H1 (cell line): ENCODE results near the gene SHROOM4. TPM values are rescaled to one million over a fixed set of nuclear protein-coding genes. Genes with fewer than 3 reads are reported as not detected.

Experiments
- CTCF ChIA-PET: fragments of 300-600 bp; sonication (Branson Sonifier 250); formaldehyde crosslinking; loops from one replicate; lab custom pipeline; 2021; ENCODE audit not compliant: partially characterized antibody; lab: Charles Lee
- POLR2A ChIA-PET: fragments of 300-600 bp; sonication (Branson Sonifier 250); formaldehyde crosslinking; loops from one replicate; lab custom pipeline; 2021; ENCODE audit warnings: inconsistent platforms; ENCODE audit not compliant: partially characterized antibody; lab: Charles Lee
- DNase-seq, 2 experiments: peaks; one replicate each; pipeline versions ENCODE4 v3.0.0 to v3.0.0-alpha.2; 2010 to 2022; ENCODE audit warnings: low spot score in 2 of 2, low read depth in 1 of 2, mixed read lengths in 1 of 2
- FAIRE-seq: peaks from 2 replicates; lab custom pipeline; 2011; peaks lifted over from hg19 to GRCh38; lab: Jason Lieb, UNC
- H2AFZ ChIP-seq: 2 replicates; pipeline ENCODE4 v1.8.1; 2012; ENCODE audit warnings: low read length, inconsistent platforms
- H2AK5ac ChIP-seq: 2 replicates; pipeline ENCODE4 v1.6.1; 2013; ENCODE audit warnings: low read depth, low read length
- H2BK120ac ChIP-seq: replicated peaks from 2 replicates; pipeline ENCODE3; 2013; ENCODE audit warnings: low read depth, low read length, inconsistent platforms
- H2BK12ac ChIP-seq: 2 replicates; pipeline ENCODE4 v1.6.1; 2013; ENCODE audit warnings: low read depth, low read length
- H2BK15ac ChIP-seq: 2 replicates; pipeline ENCODE4 v1.6.1; 2013; ENCODE audit warnings: low read length
- H2BK20ac ChIP-seq: 2 replicates; pipeline ENCODE4 v1.6.1; 2013; ENCODE audit warnings: low read length
- H2BK5ac ChIP-seq: 2 replicates; pipeline ENCODE4 v1.6.1; 2013; ENCODE audit warnings: low read depth, low read length
- H3K14ac ChIP-seq: 2 replicates; pipeline ENCODE4 v1.6.1; 2013; ENCODE audit warnings: inconsistent platforms; ENCODE audit not compliant: insufficient read length
- H3K18ac ChIP-seq: 2 replicates; pipeline ENCODE4 v1.6.1; 2013; ENCODE audit warnings: low read length; ENCODE audit errors: extremely low read depth
- H3K23ac ChIP-seq: 2 replicates; pipeline ENCODE4 v1.6.1; 2013; ENCODE audit warnings: inconsistent platforms; ENCODE audit not compliant: insufficient read length
- H3K23me2 ChIP-seq: 2 replicates; pipeline ENCODE4 v1.6.1; 2013; ENCODE audit warnings: low read depth, low read length
- H3K27ac ChIP-seq: 2 replicates; pipeline ENCODE4 v1.6.1; 2011; ENCODE audit warnings: low read depth, low read length, inconsistent platforms
- H3K27me3 ChIP-seq, 4 experiments: replicated peaks in 1 of 4; 1 replicate in 1 of 4; 2 replicates in 3 of 4; pipeline versions ENCODE4 v1.6.1 to v1.8.1; 2011 to 2013; ENCODE audit warnings: low read length in 3 of 4, mild to moderate bottlenecking in 3 of 4, inconsistent platforms in 2 of 4, mixed read lengths in 2 of 4, moderate library complexity in 1 of 4; ENCODE audit not compliant: control insufficient read depth in 3 of 4, insufficient read depth in 3 of 4; ENCODE audit errors: extremely low read depth in 1 of 4
- H3K36me3 ChIP-seq, 4 experiments: 2 replicates each; pipeline versions ENCODE4 v1.6.1 to v1.8.1; 2011 to 2013; ENCODE audit warnings: mild to moderate bottlenecking in 4 of 4, low read length in 3 of 4, moderate library complexity in 2 of 4, control low read depth in 1 of 4, inconsistent platforms in 1 of 4; ENCODE audit not compliant: insufficient read depth in 4 of 4, control insufficient read depth in 2 of 4
- H3K4ac ChIP-seq: replicated peaks from 2 replicates; pipeline ENCODE3; 2013; ENCODE audit warnings: low read length, low read depth, mixed read lengths, inconsistent platforms; ENCODE audit not compliant: insufficient read length
- H3K4me1 ChIP-seq, 4 experiments: replicated peaks in 1 of 4; 1 replicate in 1 of 4; 2 replicates in 3 of 4; pipeline versions ENCODE4 v1.6.1 to v1.8.1; 2011 to 2013; ENCODE audit warnings: low read length in 3 of 4, inconsistent platforms in 2 of 4, mixed read lengths in 1 of 4; ENCODE audit not compliant: insufficient read depth in 4 of 4, control insufficient read depth in 3 of 4
- H3K4me2 ChIP-seq, 2 experiments: 2 replicates each; pipeline versions ENCODE4 v1.6.1 to v1.8.1; 2011 to 2013; ENCODE audit warnings: low read depth in 2 of 2, low read length in 2 of 2, control low read depth in 1 of 2, inconsistent platforms in 1 of 2, mild to moderate bottlenecking in 1 of 2; ENCODE audit not compliant: insufficient read depth in 1 of 2
- H3K4me3 ChIP-seq, 4 experiments: fragments of 200-600, 300-600 bp in 1 of 4; sonication (generic), shearing (Covaris generic), sonication (Bioruptor Twin) in 1 of 4; 2 replicates each; pipeline versions ENCODE4 v1.5.1 to v1.8.1; 2011 to 2016; ENCODE audit warnings: low read length in 4 of 4, low read depth in 3 of 4, control low read depth in 2 of 4, inconsistent platforms in 2 of 4, mild to moderate bottlenecking in 2 of 4, mixed read lengths in 1 of 4, moderate library complexity in 1 of 4; ENCODE audit not compliant: insufficient read depth in 2 of 4; ENCODE audit errors: extremely low read depth in 1 of 4
- H3K56ac ChIP-seq: replicated peaks from 2 replicates; pipeline ENCODE3; 2013; ENCODE audit warnings: low read depth, mild to moderate bottlenecking, mixed read lengths, low read length, inconsistent platforms; ENCODE audit not compliant: insufficient read length
- H3K79me1 ChIP-seq: 2 replicates; pipeline ENCODE4 v1.6.1; 2013; ENCODE audit warnings: low read depth, low read length, control low read depth
- H3K79me2 ChIP-seq, 2 experiments: 2 replicates each; pipeline versions ENCODE4 v1.6.1 to v1.8.1; 2012 to 2013; ENCODE audit warnings: low read length in 2 of 2, mild to moderate bottlenecking in 2 of 2, inconsistent platforms in 1 of 2; ENCODE audit not compliant: insufficient read depth in 2 of 2, control insufficient read depth in 1 of 2
- H3K9ac ChIP-seq, 4 experiments: replicated peaks in 1 of 4; 1 replicate in 1 of 4; 2 replicates in 3 of 4; pipeline versions ENCODE4 v1.6.1 to v1.8.1; 2011 to 2013; ENCODE audit warnings: low read depth in 3 of 4, low read length in 3 of 4, control low read depth in 2 of 4, mild to moderate bottlenecking in 2 of 4, moderate library complexity in 2 of 4, inconsistent platforms in 1 of 4; ENCODE audit errors: extremely low read depth in 1 of 4
- H3K9me3 ChIP-seq, 2 experiments: 2 replicates each; pipeline versions ENCODE4 v1.6.1 to v1.8.1; 2012 to 2013; ENCODE audit warnings: mild to moderate bottlenecking in 2 of 2, moderate library complexity in 2 of 2, control low read depth in 1 of 2, inconsistent platforms in 1 of 2, low read depth in 1 of 2, low read length in 1 of 2, mixed read lengths in 1 of 2; ENCODE audit not compliant: insufficient read depth in 2 of 2
- H4K20me1 ChIP-seq, 2 experiments: replicated peaks in 1 of 2; 2 replicates each; pipeline versions ENCODE3 to v1.8.1; 2011 to 2013; ENCODE audit warnings: inconsistent platforms in 2 of 2, low read length in 2 of 2, mild to moderate bottlenecking in 1 of 2; ENCODE audit not compliant: insufficient read depth in 2 of 2, control insufficient read depth in 1 of 2
- H4K5ac ChIP-seq: 2 replicates; pipeline ENCODE4 v1.6.1; 2013; ENCODE audit warnings: low read length, low read depth, mixed read lengths, inconsistent platforms; ENCODE audit not compliant: insufficient read length
- H4K8ac ChIP-seq: 2 replicates; pipeline ENCODE4 v1.8.0; 2013; ENCODE audit warnings: mild to moderate bottlenecking, moderate library complexity, low read length, inconsistent platforms; ENCODE audit not compliant: insufficient read depth; ENCODE audit errors: extremely low read depth
- H4K91ac ChIP-seq: replicated peaks from 2 replicates; pipeline ENCODE3; 2013; ENCODE audit warnings: low read length, mixed read lengths, inconsistent platforms; ENCODE audit not compliant: insufficient read length
- FOSL1 ChIP-seq: IDR thresholded peaks from 2 replicates; pipeline ENCODE4 v1.6.1; 2011; ENCODE audit warnings: mild to moderate bottlenecking, low read depth, low read length, moderate library complexity; ENCODE audit not compliant: insufficient read depth
- HDAC2 ChIP-seq, 2 experiments: fragments of 300-600 bp in 1 of 2; sonication (generic) in 1 of 2; IDR thresholded peaks; 2 replicates each; pipeline ENCODE4 v1.6.1; 2011 to 2012; ENCODE audit warnings: low read depth in 2 of 2, low read length in 2 of 2, mild to moderate bottlenecking in 2 of 2, moderate library complexity in 2 of 2, borderline replicate concordance in 1 of 2, inconsistent platforms in 1 of 2
- POLR2A ChIP-seq, 2 experiments: IDR thresholded peaks; 1 replicate in 1 of 2; 2 replicates in 1 of 2; pipeline ENCODE4 v1.6.1; 2011; ENCODE audit warnings: low read depth in 2 of 2, low read length in 2 of 2, mild to moderate bottlenecking in 2 of 2; ENCODE audit errors: control extremely low read depth in 1 of 2
- RFX5 ChIP-seq: IDR thresholded peaks from 2 replicates; pipeline ENCODE4 v1.6.1; 2011; ENCODE audit warnings: low read depth, low read length, improper control_type of control experiment, borderline replicate concordance
- TAF7 ChIP-seq: optimal IDR thresholded peaks from 2 replicates; pipeline ENCODE3; 2011; ENCODE audit warnings: low read depth, mild to moderate bottlenecking, inconsistent platforms, low read length, moderate library complexity, borderline replicate concordance
- WGBS, 2 experiments: shearing (Covaris generic) in 1 of 2; methylation state at CpG; one replicate each; pipeline versions ENCODE4 v1.1.6 to v1.1.7; 2013 to 2015; ENCODE audit warnings: low lambda C conversion rate in 2 of 2, mixed read lengths in 2 of 2, inconsistent platforms in 1 of 2, low coverage in 1 of 2, missing lambda C conversion rate in 1 of 2; ENCODE audit not compliant: insufficient replicate concordance in 2 of 2, insufficient coverage in 1 of 2, insufficient read length in 1 of 2; ENCODE audit errors: extremely low coverage in 1 of 2, missing lambda C conversion rate in 1 of 2; 5-methylcytosine and 5-hydroxymethylcytosine counted together
- polyA plus RNA-seq, 7 experiments: library from polyadenylated mRNA; depleted of rRNA in 3 of 7; stranded (reverse) in 5 of 7; unstranded in 2 of 7; fragments of >200 nt in 5 of 7; fragments of 200-250 nt in 2 of 7; gene quantifications; 1 replicate in 5 of 7; 2 replicates in 1 of 7; 4 replicates in 1 of 7; pipeline versions ENCODE4 v1.2.1 to v1.2.3, GENCODE V29; 2011 to 2013; ENCODE audit warnings: missing spikeins in 2 of 7, mixed read lengths in 2 of 7
- total RNA-seq: library from RNA; stranded (reverse); fragmentation: NEBNext Ultra II Directional; extraction: Animal tissue kit (Norgen Biotek cat#: 25700); gene quantifications from 2 replicates; pipeline ENCODE4 v1.2.1, GENCODE V29; 2021
- TF ChIP-seq, protein P1 (sequence below), 3 experiments: IDR thresholded peaks; 1 replicate in 2 of 3; 2 replicates in 1 of 3; pipeline versions ENCODE4 v1.5.1 to v1.6.1; 2011; ENCODE audit warnings: low read length in 3 of 3, mild to moderate bottlenecking in 3 of 3, inconsistent platforms in 2 of 3, low read depth in 1 of 3, moderate library complexity in 1 of 3; ENCODE audit not compliant: insufficient read depth in 1 of 3; ENCODE audit errors: control extremely low read depth in 1 of 3

SHROOM4 gene
- total and polyA plus RNA-seq, 2 of the 8 experiments (the other 6 are each of a cell fraction or from before 2014, with no cell fraction given): 1.6 to 5.6 TPM

DNA sequence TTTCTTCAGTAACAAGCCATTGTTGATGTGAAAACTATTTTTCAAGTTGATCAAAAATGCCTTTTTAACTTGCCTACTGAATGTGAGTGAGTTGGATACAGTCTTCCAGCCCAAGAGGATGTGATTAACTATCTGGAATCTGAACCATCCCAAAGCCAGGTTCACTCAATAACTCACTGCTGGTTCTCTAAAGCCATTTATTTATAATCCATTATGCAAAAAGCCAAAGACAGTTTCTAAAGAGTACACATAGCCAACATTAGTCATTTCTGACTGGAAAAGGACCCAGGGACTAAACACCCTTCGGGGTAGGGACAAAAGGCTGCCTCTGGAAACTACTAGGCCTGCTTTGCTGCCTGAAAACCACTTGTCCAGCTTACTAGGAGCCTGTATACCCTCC, 109.6 kb downstream of the SHROOM4 start:
- Histone ChIP-seq H2AK5ac (no peak overlapping the region), H3K4ac (no peak overlapping the region), H3K36me3 (no peaks in the 10 kb centered on the region), H3K4me1 (peaks cover 0 to 11% (median 3%) of the 10 kb centered on the region in 4 experiments; a peak in 5 of 7 replicates), H2BK5ac (no peak overlapping the region), H3K23me2 (no peaks in the 10 kb centered on the region), H4K8ac (no peak overlapping the region), H3K4me3 (no peak overlapping the region), H3K79me2 (no peaks in the 10 kb centered on the region), H3K14ac (no peak overlapping the region), H3K23ac (no peak overlapping the region), H3K4me2 (no peak overlapping the region), H3K9ac (no peak overlapping the region), H2BK15ac (no peak overlapping the region), H3K56ac (no peak overlapping the region), H2BK12ac (no peak overlapping the region), H4K20me1 (no peaks in the 10 kb centered on the region), H2AFZ (no peak overlapping the region), H3K27ac (no peak overlapping the region), H4K5ac (no peak overlapping the region), H3K27me3 (no peaks in the 10 kb centered on the region), H3K18ac (no peak overlapping the region), H2BK120ac (no peak overlapping the region), H3K9me3 (no peaks in the 10 kb centered on the region), H3K79me1 (no peaks in the 10 kb centered on the region), H4K91ac (no peak overlapping the region), H2BK20ac (no peak overlapping the region)
- no peak for DNase-seq
- CTCF ChIA-PET: no interaction called here
- FAIRE-seq: no peak
- WGBS, 2 experiments: 88% methylated on average over 1 of the region's 1 CpG; no CpG with 5 or more reads in 1 of the 2 experiments
- POLR2A ChIA-PET: no interaction called here
- TF ChIP-seq TAF7: no peak
- TF ChIP-seq FOSL1: no peak
- TF ChIP-seq HDAC2 (IDR thresholded peaks at IDR 0.05; ENCODE audit: borderline replicate concordance in 1 of 2, low read depth in 2 of 2, low read length in 2 of 2): no peak
- TF ChIP-seq RFX5: no peak
- TF ChIP-seq, protein P1, sequence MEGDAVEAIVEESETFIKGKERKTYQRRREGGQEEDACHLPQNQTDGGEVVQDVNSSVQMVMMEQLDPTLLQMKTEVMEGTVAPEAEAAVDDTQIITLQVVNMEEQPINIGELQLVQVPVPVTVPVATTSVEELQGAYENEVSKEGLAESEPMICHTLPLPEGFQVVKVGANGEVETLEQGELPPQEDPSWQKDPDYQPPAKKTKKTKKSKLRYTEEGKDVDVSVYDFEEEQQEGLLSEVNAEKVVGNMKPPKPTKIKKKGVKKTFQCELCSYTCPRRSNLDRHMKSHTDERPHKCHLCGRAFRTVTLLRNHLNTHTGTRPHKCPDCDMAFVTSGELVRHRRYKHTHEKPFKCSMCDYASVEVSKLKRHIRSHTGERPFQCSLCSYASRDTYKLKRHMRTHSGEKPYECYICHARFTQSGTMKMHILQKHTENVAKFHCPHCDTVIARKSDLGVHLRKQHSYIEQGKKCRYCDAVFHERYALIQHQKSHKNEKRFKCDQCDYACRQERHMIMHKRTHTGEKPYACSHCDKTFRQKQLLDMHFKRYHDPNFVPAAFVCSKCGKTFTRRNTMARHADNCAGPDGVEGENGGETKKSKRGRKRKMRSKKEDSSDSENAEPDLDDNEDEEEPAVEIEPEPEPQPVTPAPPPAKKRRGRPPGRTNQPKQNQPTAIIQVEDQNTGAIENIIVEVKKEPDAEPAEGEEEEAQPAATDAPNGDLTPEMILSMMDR (IDR thresholded peaks at IDR 0.05; ENCODE audit: control extremely low read depth in 1 of 3, insufficient read depth in 1 of 3, low read depth in 1 of 3, low read length in 3 of 3): no peak
- no peak for TF ChIP-seq POLR2A (IDR thresholded peaks at IDR 0.05; ENCODE audit: control extremely low read depth in 1 of 2, low read depth in 2 of 2, low read length in 2 of 2)
